Stimulated activated CD4-positive, alpha-beta T cell treated with anti-CD3 and anti-CD28 coated beads, Interleukin-15, amount 100 ng/mL, for 48 hours (primary cell): ENCODE results near the gene CITED1.

Experiments used
- DNase-seq, 2 donors: peaks; one replicate each; pipeline ENCODE4 v3.0.0-alpha.2; 2020; ENCODE audit warnings: low read depth in 2 of 2

CITED1 gene

DNA sequence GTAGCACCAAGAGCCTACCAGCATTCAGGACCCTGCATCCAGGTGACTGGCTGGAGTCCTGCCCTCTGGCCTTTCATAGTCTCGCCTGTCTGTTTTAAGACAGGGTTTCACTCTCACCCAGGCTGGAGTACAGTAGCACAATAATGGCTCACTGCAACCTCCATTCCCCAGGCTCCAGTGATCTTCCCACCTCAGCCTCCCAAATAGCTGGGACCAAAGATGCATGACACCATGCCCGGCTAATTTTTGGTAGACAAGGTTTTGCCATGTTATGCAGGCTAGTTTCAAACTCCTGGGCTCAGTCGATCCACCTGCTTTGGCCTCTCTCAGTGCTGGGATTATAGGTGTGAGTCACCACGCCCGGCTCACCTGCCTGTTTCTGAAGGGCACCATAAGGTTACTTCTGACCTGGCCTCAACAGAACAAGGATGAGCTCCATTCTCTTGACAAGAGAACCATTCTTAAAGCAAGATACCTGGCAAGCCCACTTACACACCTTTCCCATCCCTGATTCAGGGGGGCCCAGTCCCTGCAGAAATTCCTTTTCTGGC lies 35.3 kb downstream of the CITED1 start:
- DNase-seq, result no peak

GRCh38 chrX:72269671-72270251 lies 36.0 kb downstream of the CITED1 start:
- DNase-seq, result no peak

DNA sequence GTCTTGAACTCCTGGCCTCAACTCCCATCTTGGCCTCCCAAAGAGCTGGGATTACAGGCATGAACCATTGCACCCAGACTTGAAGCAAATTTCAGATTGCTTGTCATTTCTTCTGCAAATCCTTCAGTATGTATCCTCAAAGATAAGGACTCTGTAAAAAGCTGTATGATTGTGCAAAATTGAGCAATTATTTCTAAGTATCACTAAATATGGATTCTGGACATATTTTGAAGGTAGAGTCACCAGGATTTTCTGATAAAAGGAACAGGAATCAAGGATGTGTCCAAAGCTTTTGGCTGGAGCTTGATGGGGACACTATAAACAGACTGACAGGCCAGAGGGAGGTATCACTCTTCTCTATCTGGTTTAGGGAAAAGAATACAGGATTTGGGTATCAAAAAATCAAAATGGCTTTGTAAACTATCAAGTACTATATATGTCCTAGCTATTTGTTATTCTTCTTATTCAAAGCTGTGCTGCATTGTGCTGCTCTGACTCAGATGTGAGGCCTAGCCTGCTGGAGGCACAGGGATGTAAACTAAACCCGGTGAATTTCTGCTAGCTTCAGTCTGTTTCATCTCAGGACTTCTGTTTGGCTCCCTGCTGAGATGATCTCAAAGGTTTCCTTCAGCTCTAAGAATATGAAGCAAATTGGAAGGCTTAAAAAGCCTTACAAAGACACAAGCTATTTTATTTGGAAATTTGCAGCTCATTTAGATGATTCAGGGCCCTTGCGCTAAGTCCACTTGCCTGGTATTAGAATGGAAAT lies 36.9 kb downstream of the CITED1 start:
- no peak for DNase-seq

- DNase-seq, result no peak
Measured at GRCh38 chrX:72265263-72265662, 40.5 kb downstream of the CITED1 start.

DNA sequence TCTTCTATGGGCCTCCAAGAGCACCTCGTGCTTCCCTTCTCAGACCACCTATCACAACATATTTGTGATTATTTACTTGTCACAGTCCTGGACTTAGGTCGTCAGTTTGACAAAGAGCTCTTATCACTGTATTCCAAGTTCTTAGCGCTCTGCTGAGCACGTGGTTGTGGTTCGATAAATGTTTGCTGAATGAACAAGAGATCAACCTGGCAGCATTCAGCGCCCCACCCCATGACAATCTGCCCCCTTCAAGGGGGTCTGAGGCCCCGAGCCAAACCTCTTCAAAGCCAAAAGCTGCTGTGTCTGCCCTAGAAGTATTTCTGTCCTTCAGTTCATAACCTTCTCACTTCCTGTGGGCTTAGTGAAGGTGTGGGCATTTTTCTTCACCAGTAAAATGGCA lies 43.6 kb downstream of the CITED1 start:
- DNase-seq, result no peak

GRCh38 chrX:72260448-72260847 lies 45.3 kb downstream of the CITED1 start:
- DNase-seq, result no peak

GRCh38 chrX:72258174-72258573 lies 47.5 kb downstream of the CITED1 start:
- no peak for DNase-seq

- DNase-seq, result no peak
Measured at GRCh38 chrX:72255864-72256263, 49.9 kb downstream of the CITED1 start.

DNA sequence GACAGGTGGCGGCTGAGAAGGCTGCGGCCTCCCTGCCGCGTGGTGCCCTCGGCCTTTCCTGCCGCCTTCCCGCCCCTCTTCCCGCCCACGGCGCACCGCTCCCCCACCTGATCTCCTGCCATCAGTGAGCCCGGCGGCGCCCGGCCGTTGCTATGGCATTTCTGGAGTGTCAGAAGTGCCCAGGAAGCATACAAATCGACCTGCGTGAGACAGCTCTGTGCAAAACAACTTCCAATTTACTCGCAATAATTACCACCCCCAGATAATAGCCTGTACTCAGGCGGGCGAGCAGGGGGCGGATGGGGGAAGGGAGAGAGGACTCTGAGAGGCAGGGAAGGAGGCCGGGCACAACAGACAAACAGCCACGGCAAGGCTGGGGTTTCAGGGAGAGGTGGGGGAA lies 50.3 kb downstream of the CITED1 start:
- no peak for DNase-seq

- DNase-seq, result no peak
Measured at GRCh38 chrX:72254816-72255215, 50.9 kb downstream of the CITED1 start.

DNA sequence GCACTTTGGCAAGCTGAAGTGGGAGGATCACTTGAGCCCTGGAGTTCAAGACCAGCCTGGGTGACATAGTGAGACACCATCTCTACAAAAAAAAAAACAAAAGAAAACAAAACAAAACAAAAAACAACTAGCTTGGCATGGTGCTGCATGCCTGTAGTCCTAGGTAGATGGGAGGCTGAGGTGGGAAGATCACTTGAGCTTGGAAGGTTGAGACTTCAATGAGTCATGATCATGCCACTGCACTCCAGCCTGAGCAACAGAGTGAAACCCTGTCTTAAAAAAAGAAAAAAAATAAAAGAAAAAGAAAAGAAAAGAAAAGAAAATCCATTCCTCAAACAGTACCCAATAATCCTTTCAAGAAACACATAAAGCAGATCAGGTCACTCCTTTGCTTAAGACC lies 52.0 kb downstream of the CITED1 start:
- no peak for DNase-seq
